HCT116 (cell line): ENCODE data around the gene CFAP45. TPM values are rescaled to one million over a fixed set of nuclear protein-coding genes. Genes with fewer than 3 reads are reported as not detected.

Experiments
- ATAC-seq: fragments of 200-7000 bp; cut with Tn5 transposase; 2 replicates; pipeline ENCODE4 v1.9.1; 2020; ENCODE audit warnings: mild to moderate bottlenecking, moderate library complexity
- BruUV-seq: library from RNA; stranded (reverse); fragments of 400-500 nt; replicated peaks from 2 replicates; lab custom pipeline; 2021; lab: Mats Ljungman, UMichigan
- CTCF ChIA-PET: fragments of 300-600 bp; sonication (Branson Sonifier 250); formaldehyde crosslinking; loops from one replicate; lab custom pipeline; 2021; ENCODE audit warnings: antibody characterized with exemption; lab: Charles Lee
- POLR2A ChIA-PET: fragments of 300-600, 350-600 bp; sonication (Branson Sonifier 250); formaldehyde crosslinking; loops from one replicate; lab custom pipeline; 2021; ENCODE audit warnings: antibody characterized with exemption; lab: Charles Lee
- RAD21 ChIA-PET, 2 experiments: fragments of 300-600 bp; sonication (Branson Sonifier 250); formaldehyde crosslinking; loops; one replicate each; lab custom pipeline; 2023; ENCODE audit warnings: low total read pairs in 2 of 2; ENCODE audit not compliant: uncharacterized antibody in 2 of 2, unreplicated experiment in 2 of 2, low non-redundant PET in 1 of 2; lab: Charles Lee
- DNase-seq: peaks from one replicate; pipeline ENCODE4 v3.0.0-alpha.2; 2010; ENCODE audit warnings: low read depth, low spot score
- H2AFZ ChIP-seq: fragments of 200-600 bp; shearing (Covaris generic), sonication (generic); 2 replicates; pipeline ENCODE4 v1.6.1; 2017; ENCODE audit warnings: low read depth, mixed run types, mixed read lengths, antibody characterized with exemption, low read length; ENCODE audit not compliant: poor library complexity, severe bottlenecking
- H3K27ac ChIP-seq: 2 replicates; pipeline ENCODE4 v1.5.1; 2012; ENCODE audit warnings: low read depth, low read length
- H3K27me3 ChIP-seq: fragments of 200-600 bp; sonication (generic); 2 replicates; pipeline ENCODE4 v1.6.1; 2016; ENCODE audit warnings: mixed run types, low read length, mixed read lengths; ENCODE audit not compliant: insufficient read depth
- H3K36me3 ChIP-seq, 2 experiments: fragments of 200-500 bp in 1 of 2; fragments of 200-600 bp in 1 of 2; sonication (Bioruptor generic) in 1 of 2; sonication (generic) in 1 of 2; 2 replicates each; pipeline versions ENCODE4 v1.5.1 to v1.6.1; 2014 to 2016; ENCODE audit warnings: low read length in 2 of 2, inconsistent platforms in 1 of 2, mixed read lengths in 1 of 2, mixed run types in 1 of 2; ENCODE audit not compliant: insufficient read depth in 2 of 2, control insufficient read depth in 1 of 2
- H3K4me1 ChIP-seq, 2 experiments: fragments of 200-600 bp in 1 of 2; sonication (generic) in 1 of 2; 2 replicates each; pipeline versions ENCODE4 v1.5.1 to v1.6.1; 2012 to 2017; ENCODE audit warnings: low read length in 2 of 2, inconsistent platforms in 1 of 2, mild to moderate bottlenecking in 1 of 2, mixed read lengths in 1 of 2, mixed run types in 1 of 2, moderate library complexity in 1 of 2; ENCODE audit not compliant: insufficient read depth in 2 of 2, control insufficient read depth in 1 of 2
- H3K4me2 ChIP-seq: fragments of 200-600 bp; sonication (generic); 2 replicates; pipeline ENCODE4 v1.6.1; 2017; ENCODE audit warnings: mixed run types, low read length, mixed read lengths
- H3K4me3 ChIP-seq, 2 experiments: fragments of 200-600 bp in 1 of 2; sonication (generic) in 1 of 2; replicated peaks in 1 of 2; 2 replicates each; pipeline ENCODE4 v1.5.1; 2011 to 2016; ENCODE audit warnings: low read length in 2 of 2, control low read depth in 1 of 2, low read depth in 1 of 2, mild to moderate bottlenecking in 1 of 2, mixed read lengths in 1 of 2, mixed run types in 1 of 2
- H3K79me2 ChIP-seq: fragments of 200-600 bp; sonication (generic); 2 replicates; pipeline ENCODE4 v1.6.1; 2017; ENCODE audit warnings: mild to moderate bottlenecking, mixed run types, low read length, moderate library complexity, mixed read lengths; ENCODE audit not compliant: insufficient read depth
- H3K9ac ChIP-seq: fragments of 200-600 bp; sonication (generic); 2 replicates; pipeline ENCODE4 v1.6.1; 2016; ENCODE audit warnings: low read length, mixed read lengths
- H3K9me2 ChIP-seq: fragments of 200-600 bp; sonication (generic), shearing (Covaris generic); 2 replicates; pipeline ENCODE4 v1.6.1; 2017; ENCODE audit warnings: mixed run types, mild to moderate bottlenecking, moderate library complexity; ENCODE audit not compliant: insufficient read depth
- H3K9me3 ChIP-seq, 2 experiments: fragments of 200-500 bp in 1 of 2; fragments of 200-600 bp in 1 of 2; sonication (Bioruptor generic) in 1 of 2; sonication (generic) in 1 of 2; 2 replicates each; pipeline ENCODE4 v1.6.1; 2014 to 2017; ENCODE audit warnings: low read length in 2 of 2, mixed read lengths in 2 of 2, inconsistent platforms in 1 of 2, low read depth in 1 of 2, mild to moderate bottlenecking in 1 of 2, mixed run types in 1 of 2, moderate library complexity in 1 of 2; ENCODE audit not compliant: control insufficient read depth in 1 of 2, insufficient read depth in 1 of 2
- H4K20me1 ChIP-seq: fragments of 200-600 bp; sonication (generic), shearing (Covaris generic); 2 replicates; pipeline ENCODE4 v1.6.1; 2017; ENCODE audit warnings: mixed run types, mild to moderate bottlenecking, moderate library complexity; ENCODE audit not compliant: insufficient read depth
- CEBPB ChIP-seq: IDR thresholded peaks from 2 replicates; pipeline ENCODE4 v1.6.1; 2012; ENCODE audit warnings: low read depth
- EGR1 ChIP-seq: IDR thresholded peaks from 2 replicates; pipeline ENCODE4 v1.6.1; 2012; ENCODE audit warnings: low read depth
- ELF1 ChIP-seq: IDR thresholded peaks from 2 replicates; pipeline ENCODE4 v1.6.1; 2012; ENCODE audit warnings: low read depth, borderline replicate concordance
- FOSL1 ChIP-seq: IDR thresholded peaks from 2 replicates; pipeline ENCODE4 v1.6.1; 2012; ENCODE audit warnings: low read depth
- JUND ChIP-seq: IDR thresholded peaks from 2 replicates; pipeline ENCODE4 v1.6.1; 2012
- SP1 ChIP-seq: IDR thresholded peaks from 2 replicates; pipeline ENCODE4 v1.6.1; 2012; ENCODE audit warnings: low read depth
- SRF ChIP-seq: IDR thresholded peaks from 2 replicates; pipeline ENCODE4 v1.6.1; 2012; ENCODE audit warnings: low read depth
- TCF7L2 ChIP-seq: IDR thresholded peaks from 2 replicates; pipeline ENCODE4 v1.7.0; 2011; ENCODE audit warnings: borderline replicate concordance, inconsistent platforms; ENCODE audit not compliant: insufficient read depth, insufficient read length; ENCODE audit errors: extremely low read depth
- YY1 ChIP-seq: IDR thresholded peaks from 2 replicates; pipeline ENCODE4 v1.6.1; 2011; ENCODE audit warnings: low read length, low read depth, moderate library complexity, mild to moderate bottlenecking; ENCODE audit not compliant: insufficient replicate concordance; ENCODE audit errors: extremely low read depth
- ZNF274 ChIP-seq: fragments of 200-500 bp; sonication (Bioruptor generic); IDR thresholded peaks from 2 replicates; pipeline ENCODE4 v1.6.1; 2014; ENCODE audit warnings: mild to moderate bottlenecking, low read depth, low read length, inconsistent platforms
- intact Hi-C: fragments of 100-400 bp; cut with micrococcal nuclease; formaldehyde crosslinking; loops from 2 replicates; pipeline ENCODE4 v1.10.0; 2022
- total RNA-seq: library from RNA; stranded (reverse); gene quantifications from one replicate; pipeline ENCODE4 v1.2.1, GENCODE V29; 2021; ENCODE audit not compliant: unreplicated experiment
- TF ChIP-seq, protein P1 (sequence below): IDR thresholded peaks from 2 replicates; pipeline ENCODE4 v1.6.1; 2011; ENCODE audit warnings: mild to moderate bottlenecking, low read length, moderate library complexity; ENCODE audit not compliant: insufficient replicate concordance; ENCODE audit errors: extremely low read depth
- TF ChIP-seq, protein P2 (sequence below), 3 experiments: fragments of 200-600 bp in 1 of 3; sonication (generic) in 1 of 3; IDR thresholded peaks in 2 of 3; conservative IDR thresholded peaks in 1 of 3; 2 replicates each; pipeline ENCODE4 v1.5.1; 2012 to 2017; ENCODE audit warnings: low read depth in 2 of 3, low read length in 2 of 3, antibody characterized with exemption in 1 of 3, borderline replicate concordance in 1 of 3, control low read depth in 1 of 3, mild to moderate bottlenecking in 1 of 3, mixed read lengths in 1 of 3, mixed run types in 1 of 3, moderate library complexity in 1 of 3; ENCODE audit not compliant: insufficient read depth in 1 of 3
- TF ChIP-seq, protein P3 (sequence below): IDR thresholded peaks from 2 replicates; pipeline ENCODE4 v1.6.1; 2012
- TF ChIP-seq, protein P4 (sequence below): IDR thresholded peaks from 2 replicates; pipeline ENCODE4 v1.6.1; 2012; ENCODE audit warnings: low read depth

CFAP45 gene
- total RNA-seq, 1 experiment from 2014 or later: 0.59 TPM

DNA sequence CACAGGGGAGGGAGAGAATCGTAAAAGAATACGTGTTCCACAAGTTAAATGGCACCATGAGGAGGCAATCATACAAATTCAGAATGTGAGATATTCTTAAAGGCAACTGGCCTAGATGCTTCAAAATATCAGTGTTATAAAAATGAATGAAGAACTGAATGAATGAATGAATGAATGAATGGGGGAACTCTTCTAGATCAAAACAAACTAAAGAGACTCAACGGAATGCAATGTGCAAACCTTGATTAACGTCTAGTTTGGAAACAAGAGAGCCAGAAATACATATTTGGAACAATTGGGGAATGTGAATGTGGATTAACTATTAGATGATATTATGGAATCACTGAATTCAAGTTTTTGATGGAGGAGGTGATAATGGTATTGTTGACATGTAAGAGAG lies 16.8 kb downstream of the CFAP45 start (continued):
- TF ChIP-seq, protein P1, sequence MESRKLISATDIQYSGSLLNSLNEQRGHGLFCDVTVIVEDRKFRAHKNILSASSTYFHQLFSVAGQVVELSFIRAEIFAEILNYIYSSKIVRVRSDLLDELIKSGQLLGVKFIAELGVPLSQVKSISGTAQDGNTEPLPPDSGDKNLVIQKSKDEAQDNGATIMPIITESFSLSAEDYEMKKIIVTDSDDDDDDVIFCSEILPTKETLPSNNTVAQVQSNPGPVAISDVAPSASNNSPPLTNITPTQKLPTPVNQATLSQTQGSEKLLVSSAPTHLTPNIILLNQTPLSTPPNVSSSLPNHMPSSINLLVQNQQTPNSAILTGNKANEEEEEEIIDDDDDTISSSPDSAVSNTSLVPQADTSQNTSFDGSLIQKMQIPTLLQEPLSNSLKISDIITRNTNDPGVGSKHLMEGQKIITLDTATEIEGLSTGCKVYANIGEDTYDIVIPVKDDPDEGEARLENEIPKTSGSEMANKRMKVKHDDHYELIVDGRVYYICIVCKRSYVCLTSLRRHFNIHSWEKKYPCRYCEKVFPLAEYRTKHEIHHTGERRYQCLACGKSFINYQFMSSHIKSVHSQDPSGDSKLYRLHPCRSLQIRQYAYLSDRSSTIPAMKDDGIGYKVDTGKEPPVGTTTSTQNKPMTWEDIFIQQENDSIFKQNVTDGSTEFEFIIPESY: no peak
- no peak for TF ChIP-seq ZNF274
- TF ChIP-seq, all 23 proteins: peak for 0

DNA sequence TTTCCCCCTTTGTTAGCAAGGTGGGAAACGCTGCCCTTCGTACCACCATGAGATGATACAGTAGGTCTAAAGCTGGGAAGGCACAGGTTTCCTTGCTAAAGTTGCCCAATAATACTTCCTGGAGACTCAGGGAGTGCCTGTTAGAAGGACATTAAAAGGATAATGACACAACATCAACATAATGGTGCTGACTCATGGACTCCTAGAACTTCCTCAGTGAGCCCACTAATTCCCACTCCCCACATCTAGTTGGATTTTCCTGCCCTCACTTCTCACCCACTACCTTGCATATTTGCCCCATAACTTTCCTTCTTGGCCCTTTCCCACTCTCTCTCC lies 17.5 kb downstream of the CFAP45 start:
- peak; percentile 35 for ATAC-seq
- H4K20me1 ChIP-seq: no peaks in the 10 kb centered on the region
- no peaks in the 10 kb centered on the region for H3K27me3 ChIP-seq
- TF ChIP-seq, protein P2, sequence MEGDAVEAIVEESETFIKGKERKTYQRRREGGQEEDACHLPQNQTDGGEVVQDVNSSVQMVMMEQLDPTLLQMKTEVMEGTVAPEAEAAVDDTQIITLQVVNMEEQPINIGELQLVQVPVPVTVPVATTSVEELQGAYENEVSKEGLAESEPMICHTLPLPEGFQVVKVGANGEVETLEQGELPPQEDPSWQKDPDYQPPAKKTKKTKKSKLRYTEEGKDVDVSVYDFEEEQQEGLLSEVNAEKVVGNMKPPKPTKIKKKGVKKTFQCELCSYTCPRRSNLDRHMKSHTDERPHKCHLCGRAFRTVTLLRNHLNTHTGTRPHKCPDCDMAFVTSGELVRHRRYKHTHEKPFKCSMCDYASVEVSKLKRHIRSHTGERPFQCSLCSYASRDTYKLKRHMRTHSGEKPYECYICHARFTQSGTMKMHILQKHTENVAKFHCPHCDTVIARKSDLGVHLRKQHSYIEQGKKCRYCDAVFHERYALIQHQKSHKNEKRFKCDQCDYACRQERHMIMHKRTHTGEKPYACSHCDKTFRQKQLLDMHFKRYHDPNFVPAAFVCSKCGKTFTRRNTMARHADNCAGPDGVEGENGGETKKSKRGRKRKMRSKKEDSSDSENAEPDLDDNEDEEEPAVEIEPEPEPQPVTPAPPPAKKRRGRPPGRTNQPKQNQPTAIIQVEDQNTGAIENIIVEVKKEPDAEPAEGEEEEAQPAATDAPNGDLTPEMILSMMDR (IDR thresholded peaks at IDR 0.05 in 2 of 3, conservative IDR thresholded peaks at IDR 0.05 in 1 of 3; ENCODE audit: borderline replicate concordance in 1 of 3, insufficient read depth in 1 of 3, low read depth in 2 of 3, low read length in 2 of 3): no peak
- TF ChIP-seq ZNF274 (no peak), SP1 (peak; percentile 25; the same call in 1 of the 2 replicates), JUND (peak; percentile 38; the same call in 1 of the 2 replicates), YY1 (no peak), CEBPB (peak; percentile 84), EGR1 (no peak), SRF (no peak), TCF7L2 (peak; percentile 27), ELF1 (no peak), FOSL1 (peak; percentile 34; the same call in 1 of the 2 replicates)
- TF ChIP-seq, protein P3, sequence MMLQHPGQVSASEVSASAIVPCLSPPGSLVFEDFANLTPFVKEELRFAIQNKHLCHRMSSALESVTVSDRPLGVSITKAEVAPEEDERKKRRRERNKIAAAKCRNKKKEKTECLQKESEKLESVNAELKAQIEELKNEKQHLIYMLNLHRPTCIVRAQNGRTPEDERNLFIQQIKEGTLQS: no peak
- TF ChIP-seq, protein P4, sequence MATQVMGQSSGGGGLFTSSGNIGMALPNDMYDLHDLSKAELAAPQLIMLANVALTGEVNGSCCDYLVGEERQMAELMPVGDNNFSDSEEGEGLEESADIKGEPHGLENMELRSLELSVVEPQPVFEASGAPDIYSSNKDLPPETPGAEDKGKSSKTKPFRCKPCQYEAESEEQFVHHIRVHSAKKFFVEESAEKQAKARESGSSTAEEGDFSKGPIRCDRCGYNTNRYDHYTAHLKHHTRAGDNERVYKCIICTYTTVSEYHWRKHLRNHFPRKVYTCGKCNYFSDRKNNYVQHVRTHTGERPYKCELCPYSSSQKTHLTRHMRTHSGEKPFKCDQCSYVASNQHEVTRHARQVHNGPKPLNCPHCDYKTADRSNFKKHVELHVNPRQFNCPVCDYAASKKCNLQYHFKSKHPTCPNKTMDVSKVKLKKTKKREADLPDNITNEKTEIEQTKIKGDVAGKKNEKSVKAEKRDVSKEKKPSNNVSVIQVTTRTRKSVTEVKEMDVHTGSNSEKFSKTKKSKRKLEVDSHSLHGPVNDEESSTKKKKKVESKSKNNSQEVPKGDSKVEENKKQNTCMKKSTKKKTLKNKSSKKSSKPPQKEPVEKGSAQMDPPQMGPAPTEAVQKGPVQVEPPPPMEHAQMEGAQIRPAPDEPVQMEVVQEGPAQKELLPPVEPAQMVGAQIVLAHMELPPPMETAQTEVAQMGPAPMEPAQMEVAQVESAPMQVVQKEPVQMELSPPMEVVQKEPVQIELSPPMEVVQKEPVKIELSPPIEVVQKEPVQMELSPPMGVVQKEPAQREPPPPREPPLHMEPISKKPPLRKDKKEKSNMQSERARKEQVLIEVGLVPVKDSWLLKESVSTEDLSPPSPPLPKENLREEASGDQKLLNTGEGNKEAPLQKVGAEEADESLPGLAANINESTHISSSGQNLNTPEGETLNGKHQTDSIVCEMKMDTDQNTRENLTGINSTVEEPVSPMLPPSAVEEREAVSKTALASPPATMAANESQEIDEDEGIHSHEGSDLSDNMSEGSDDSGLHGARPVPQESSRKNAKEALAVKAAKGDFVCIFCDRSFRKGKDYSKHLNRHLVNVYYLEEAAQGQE: no peak
- ChIA-PET RAD21 (no interaction called here), CTCF (interaction anchor here (1.2 to 2.4 kb wide), 4 partner anchors 8 to 102 kb away, joined by 3 to 11 read pairs (median 6); partner anchors contain the start of gene DUSP23), POLR2A (interaction anchor here (1.2 kb wide), 1 partner anchor 14 kb away, joined by 3 read pairs; no protein-coding TSS in a partner anchor)
- no TSS peak for BruUV-seq
- peaks cover 21 to 37% of the 10 kb centered on the region in 2 experiments for H3K4me1 ChIP-seq
- H3K9me2 ChIP-seq: no peaks in the 10 kb centered on the region
- intact Hi-C loops: no loop called here
- 0 out of 2 replicates have a peak overlapping the region, but pooled peaks have one; percentile 3 for H3K9ac ChIP-seq
- no peak for DNase-seq
- peak overlapping the region in 1 of 2 experiments; percentile 4; a peak in 1 of 4 replicates for H3K4me3 ChIP-seq
- peak overlapping the region; percentile 54 for H3K4me2 ChIP-seq
- H3K79me2 ChIP-seq: no peaks in the 10 kb centered on the region
- H3K9me3 ChIP-seq: no peaks in the 10 kb centered on the region
- H3K27ac ChIP-seq: peak overlapping the region; percentile 49; the same call in 1 of the 2 replicates
- no peaks in the 10 kb centered on the region for H3K36me3 ChIP-seq
- H2AFZ ChIP-seq: no peak overlapping the region
